Activated CD8-positive, alpha-beta memory T cell treated with anti-CD3 and anti-CD28 coated beads, Interleukin-2, amount 50 U/mL, for 4 hours (primary cell): ENCODE measurements around the gene CTNNA3.

Source experiments
- DNase-seq: peaks from one replicate; pipeline ENCODE4 v3.0.0-alpha.2; 2020

The CTNNA3 gene

DNA sequence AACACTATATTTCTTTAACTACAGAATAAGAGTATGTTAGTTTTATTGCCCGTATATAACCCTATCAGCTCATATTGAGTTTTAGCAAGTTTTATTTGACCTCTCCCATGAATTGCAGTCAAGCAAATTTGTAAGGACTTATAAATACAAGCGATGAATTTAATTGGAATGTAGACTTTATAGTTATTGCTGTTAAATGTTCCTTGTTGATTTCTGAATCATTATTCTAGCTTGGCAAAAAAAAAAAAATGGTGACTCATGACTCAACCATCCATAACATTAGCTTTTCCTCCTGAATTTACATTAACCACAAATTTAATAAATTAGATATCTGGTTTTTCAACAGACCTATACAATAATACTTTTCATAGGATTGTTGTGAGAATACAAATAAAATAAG lies 1104.1 kb downstream of the CTNNA3 start:
- no peak for DNase-seq

DNA sequence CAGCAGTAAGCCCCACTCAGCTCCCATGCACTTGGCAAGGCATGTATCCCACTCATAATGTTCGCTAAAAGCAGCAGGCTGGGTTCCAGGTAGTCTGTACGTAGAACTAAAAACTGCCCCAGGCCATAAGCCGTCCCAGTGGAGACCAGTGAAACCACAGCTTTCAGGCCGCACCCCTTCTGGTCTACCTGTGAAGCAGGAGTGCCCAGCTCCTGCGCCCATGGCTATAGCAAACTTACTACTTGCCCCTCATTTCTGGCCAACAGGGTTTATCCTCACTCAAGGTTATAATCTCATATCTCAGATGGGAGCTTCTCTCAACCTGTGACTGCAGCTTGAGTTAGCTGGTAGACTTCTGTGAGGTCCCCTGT lies 1108.3 kb downstream of the CTNNA3 start:
- no peak for DNase-seq

DNA sequence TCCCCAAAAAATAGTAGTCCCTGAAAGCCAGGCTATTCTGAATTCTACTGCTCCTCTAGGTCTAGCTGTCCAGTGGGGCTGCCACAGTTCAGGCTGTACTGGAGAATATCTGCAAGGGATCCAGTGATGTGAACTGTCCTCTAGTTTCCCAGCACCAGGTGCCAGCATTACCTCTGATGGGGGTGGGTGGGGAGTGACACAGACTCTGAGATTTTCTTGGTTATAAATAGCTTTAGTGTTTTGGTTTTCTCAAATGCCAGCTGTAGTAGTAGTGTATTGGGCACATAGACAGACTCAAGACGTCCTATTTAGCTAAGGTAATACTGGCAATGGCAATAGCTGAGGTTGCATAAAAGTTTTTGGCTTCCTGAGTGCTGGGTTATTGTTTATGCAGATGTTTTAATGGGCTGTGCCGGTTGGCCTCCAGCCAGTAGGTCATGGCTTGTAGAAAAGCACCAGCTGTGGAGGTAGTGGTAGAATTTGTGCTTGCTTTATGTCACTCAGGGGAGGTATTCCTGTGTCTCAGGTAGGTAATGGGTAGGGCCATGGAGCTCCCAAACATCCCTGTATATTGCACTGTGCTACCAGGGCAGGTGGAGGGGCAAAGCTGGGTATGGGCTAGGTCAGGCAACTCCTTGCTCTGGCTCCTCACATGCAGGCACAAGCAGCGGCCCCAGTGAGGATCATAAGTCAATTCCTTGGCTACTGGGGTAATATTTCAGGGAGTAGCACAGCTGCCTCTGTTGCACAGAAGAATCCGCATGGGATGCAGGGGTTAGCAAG lies 1108.9 kb downstream of the CTNNA3 start:
- no peak for DNase-seq

DNA sequence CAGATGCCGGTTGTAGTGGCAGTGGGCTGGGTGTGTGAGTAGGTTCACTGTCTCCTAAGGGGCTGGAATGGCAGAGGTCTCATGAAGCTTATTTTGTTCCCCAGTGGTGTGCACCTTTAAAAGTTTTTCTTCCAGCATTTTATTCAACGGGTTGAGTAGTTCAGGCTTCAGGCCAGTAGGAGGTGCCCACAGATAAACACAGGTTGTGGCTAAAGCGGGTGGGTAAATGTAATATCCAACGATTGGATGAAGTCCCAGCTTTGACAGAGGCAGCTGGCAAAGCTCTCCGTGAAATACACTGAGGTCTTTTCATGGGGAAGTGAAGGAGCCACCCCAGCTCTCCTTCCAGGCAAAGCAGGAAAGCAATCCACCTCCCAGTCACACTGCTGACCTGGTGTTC lies 1109.9 kb downstream of the CTNNA3 start:
- no peak for DNase-seq

DNA sequence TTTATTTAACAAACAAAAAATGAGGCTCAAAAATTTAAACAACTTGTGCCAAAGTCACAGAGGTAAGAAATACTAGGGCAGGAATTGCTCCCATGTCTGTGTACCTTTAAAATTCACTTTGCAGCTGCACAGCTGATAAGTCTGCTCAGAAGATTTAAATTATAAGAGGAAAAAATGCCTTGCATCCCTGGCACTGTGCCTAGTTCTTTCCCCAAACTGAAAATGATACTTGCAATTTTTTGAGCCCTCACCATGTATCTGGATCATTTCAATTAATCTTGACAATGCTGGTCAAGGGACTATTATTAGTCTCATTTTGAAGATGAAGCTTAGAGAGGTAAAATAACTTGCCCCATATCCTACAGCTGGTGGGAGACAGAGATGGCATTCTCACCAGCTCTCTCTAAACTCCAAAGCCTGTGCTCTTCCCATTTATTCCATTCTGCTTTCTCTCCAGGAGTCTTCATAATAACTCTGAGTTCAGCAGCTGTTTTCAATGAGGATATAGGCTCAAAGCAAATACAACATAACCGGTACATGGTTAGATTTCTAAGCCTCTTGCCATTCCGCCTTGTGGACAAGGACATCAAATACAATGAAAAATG lies 1120.6 kb downstream of the CTNNA3 start:
- DNase-seq = no peak

DNA sequence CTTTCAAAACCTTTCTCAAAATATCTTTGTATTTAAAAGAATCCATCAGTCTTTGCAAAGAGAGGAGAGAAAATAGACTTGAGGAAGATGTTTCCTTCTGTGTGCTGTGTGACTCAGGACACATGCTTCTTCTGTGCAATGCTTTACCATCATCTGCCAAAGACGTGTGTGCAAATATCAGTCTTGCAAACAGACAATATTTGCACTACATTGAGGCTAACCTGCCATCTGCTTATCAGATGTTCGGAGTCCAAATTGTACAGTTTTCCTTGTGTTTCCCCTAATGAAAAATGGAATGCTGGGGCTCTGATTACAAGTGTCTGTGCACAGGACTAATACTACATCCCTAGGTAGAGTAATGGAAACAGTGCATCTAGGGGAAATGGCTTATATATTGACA lies 1123.3 kb downstream of the CTNNA3 start:
- DNase-seq = no peak

DNA sequence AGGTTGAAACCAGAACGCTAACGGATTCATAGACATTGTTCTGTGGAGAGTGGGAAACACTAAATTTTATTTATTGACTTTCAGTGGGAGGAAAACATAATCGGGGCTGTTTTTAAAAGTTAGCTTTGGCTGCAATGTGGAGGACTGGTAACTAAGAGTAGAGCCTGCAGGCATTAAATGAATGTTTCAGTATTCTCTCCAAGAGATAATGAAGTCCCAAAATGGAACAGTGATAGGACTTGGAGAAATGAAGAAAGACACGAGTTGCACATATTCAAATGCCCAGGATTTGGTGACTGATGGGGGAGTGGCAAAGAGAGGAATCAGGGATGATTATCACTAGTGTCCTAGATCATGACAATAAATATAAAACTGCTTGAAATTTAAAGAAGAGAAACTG lies 1130.0 kb downstream of the CTNNA3 start:
- no peak for DNase-seq

DNA sequence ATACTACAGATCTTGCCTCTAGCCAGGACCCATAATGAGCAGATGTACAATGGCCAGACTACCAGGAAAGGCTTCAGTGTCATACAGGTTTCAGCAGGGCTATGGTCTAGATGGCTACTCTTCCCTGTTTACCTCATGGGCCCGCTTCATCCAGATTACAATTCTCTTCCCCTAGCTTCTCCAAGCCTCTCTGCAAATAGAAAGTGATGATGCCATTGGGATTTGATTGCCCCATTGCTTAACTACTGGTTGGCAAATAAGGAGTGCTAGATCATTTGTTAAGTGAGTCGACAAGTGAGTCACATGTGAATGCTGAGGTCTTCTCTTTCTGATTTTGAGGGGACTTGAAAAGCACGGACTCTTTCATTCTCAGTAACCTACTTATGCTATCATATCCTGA lies 1131.7 kb downstream of the CTNNA3 start:
- no peak for DNase-seq

DNA sequence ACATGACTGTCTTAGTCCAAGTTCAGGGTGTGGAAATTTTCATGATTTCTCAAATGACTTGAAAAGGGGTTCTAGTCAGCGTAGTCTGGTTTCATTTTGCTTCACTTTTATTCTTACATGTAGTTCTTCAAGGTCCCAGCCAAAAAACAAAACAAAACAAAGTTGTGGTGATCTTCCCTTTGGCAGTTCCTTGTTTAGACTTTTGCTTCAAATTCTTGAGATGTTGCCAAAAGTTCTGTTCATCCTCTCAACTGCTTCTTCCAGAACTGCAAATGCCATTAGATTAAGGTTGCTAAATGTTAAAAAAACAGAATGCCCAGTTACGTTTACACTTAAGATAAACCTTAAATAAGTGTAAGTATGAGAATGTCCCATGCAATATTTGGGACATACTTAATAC lies 1140.9 kb downstream of the CTNNA3 start:
- DNase-seq = no peak

DNA sequence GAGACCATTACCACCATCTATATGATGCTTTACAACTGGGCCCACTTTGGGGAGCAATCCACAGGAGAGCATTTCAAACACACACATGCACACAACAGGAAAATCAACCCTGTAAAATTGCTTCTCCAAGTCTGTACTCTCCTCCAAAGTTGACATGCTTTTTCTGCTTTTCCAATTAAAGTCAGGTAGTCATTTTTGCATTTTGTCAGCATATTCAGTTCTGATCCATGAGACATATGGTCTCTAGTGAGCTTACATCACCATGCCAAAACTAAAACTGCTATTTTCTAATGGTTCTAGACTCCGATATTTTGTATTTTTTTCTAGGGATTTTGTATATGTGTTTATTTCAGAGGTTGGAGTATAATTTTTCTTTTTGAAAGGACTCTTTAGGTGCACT lies 1143.7 kb downstream of the CTNNA3 start:
- no peak for DNase-seq

DNA sequence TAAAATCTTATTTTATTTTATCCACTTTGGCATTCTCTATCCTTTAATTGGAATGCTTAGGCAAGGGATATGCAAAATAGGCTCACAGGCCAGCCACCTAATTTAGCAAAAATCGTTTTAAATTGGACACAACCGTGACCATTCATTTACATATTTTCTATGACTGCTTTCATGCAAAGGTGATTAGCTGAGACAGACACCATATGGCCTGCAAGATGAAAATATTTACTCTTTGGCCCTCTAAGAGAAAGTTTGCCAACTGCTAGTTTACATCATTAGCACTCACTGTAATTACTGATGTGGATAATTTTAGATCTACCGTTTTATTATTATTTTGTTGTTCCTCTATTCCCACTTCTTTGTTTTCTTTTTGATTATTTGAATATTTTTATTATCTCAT lies 1145.6 kb downstream of the CTNNA3 start:
- no peak for DNase-seq

DNA sequence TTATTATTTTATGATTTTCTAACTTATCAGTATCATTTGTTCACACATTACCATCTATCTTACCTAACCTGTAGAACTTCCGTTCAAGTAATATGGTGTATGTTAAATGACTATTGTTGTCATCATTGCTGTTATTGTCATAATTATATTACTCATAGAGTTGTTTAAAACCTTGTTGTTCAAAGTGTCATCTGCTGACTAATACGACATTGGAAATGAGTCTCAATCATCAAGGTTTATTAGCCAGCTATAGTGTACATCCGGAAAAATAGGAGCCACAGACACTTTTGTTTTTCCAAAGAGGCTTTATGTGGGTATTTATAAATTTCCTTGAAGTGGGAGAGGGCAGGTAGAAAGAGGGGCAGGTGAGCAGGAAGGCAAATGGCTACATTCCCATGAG lies 1157.1 kb downstream of the CTNNA3 start:
- no peak for DNase-seq

DNA sequence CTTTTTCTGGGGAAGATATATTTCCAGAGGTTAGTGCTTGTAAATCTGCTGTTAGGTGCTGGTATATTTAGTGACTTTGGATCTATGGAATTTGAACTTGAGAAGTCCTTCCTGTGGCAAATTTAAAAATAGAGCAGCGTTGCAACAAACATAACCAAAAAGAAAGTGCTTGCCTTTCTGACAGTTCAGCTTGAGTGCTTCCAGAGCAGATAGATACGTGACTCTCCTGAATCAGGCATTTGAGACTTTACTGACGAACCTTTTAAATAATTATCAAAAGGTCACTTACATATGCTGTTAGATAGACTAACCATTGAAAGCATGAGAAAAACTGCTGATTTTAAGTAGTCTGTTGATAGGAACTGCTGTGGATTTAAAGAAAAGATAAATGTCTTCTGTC lies 1157.6 kb downstream of the CTNNA3 start:
- DNase-seq = no peak

DNA sequence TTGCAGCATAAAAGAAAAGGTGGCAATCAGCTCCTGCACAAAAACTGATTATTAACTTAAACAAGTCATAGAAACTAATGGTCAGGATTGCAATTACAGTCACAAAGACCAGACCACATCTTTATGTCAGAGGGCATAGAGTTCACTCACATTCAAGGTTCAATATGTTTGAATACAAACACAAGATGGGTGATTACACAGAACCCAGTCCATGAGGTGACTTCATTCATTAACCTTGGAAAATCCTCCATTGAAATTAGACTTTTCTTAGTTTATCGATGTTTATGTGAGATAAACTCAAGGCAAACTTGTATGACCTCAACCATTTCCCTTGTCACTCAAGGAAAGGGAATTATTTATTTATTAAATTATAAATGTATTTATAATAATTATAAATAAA lies 1158.8 kb downstream of the CTNNA3 start:
- DNase-seq = no peak

DNA sequence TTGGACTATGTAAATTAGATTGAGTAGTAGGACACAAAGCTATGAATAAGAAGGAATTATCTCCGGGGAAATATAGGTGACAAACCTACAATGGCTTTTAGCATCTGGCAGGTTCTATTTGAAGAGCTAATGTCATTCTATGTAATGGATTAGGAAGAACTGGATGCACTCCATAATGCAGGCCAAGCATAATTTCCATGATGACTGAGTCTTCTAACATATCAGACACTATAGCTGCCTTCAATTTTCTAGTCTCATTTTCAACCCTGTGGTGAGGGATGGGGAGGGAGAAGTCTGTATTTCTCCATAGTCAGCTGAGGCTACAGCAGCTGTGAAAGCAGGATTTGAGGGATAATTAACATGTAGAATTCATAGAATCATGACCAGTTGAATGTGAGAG lies 1160.6 kb downstream of the CTNNA3 start:
- DNase-seq = no peak

DNA sequence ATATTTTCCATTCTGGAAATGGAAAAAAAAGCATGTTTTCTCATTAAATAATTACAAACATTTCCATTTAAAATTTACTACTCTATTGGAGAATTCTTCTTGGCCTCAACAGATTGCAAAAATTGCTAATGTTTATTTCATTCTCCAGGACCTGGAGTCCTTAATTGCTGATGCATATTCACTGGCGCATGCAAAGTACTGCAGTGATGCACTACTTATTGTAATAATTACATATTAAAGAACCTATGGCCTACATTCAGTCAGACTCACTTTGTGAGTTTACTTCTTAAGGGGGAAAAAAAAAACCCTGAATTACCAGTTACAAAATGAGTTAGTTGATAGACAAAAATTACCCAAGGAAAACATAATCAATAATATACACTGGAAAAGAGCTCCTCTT lies 1161.1 kb downstream of the CTNNA3 start:
- DNase-seq = no peak

DNA sequence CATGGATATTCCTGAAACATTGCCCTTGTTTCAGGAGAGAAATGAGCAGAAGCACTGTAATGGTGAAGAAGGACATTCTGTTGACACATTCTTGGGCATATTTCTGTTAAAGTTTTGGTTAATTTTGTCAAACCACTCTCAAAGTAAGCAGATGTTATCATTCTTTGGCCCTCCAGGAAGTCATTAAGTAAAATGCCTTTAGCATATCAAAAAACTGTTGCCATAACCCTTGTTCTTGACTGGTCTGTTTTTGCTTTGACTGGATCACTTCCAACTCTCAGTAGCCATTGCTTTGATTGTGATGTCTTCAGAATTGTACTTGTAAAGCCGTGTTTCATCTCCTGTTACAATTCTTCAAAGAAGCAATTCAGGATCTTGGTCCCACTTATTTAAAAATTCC lies 1174.5 kb downstream of the CTNNA3 start:
- no peak for DNase-seq

DNA sequence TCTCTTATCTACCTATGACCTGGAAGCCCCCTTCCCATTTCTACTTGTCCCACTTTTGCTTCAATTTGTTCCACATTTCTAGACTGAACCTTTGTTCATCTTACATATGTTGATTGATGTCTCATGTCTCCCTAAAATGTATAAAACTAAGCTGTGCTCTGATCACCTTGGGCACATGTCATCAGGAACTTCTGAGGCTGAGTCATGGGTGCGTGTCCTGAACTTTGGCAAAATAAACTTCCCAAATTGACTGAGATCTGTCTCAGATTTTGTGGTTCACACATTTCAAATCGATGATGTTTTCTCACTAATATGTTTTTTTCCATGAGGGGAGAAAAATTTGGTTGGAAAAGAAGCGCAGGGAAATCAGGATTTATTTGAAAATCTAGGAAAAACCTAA lies 1176.4 kb downstream of the CTNNA3 start:
- no peak for DNase-seq

DNA sequence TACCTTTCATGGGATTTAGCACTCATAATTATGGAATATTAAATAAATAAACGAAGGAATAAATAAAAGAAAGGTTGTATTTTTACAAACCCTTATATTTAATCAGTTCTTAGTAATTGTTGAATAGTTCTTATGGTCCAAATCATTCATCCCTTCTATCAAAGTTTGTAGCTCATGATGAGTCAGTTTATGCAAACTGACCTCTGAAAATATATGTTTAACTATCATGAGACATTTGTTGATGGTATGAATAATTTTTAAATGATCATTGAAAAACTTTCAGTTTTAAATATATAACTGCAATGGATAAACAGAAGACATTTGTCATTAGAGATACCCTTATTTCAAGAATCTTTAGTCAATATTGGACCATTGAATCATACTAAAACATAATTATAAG lies 1181.3 kb downstream of the CTNNA3 start:
- DNase-seq = no peak

DNA sequence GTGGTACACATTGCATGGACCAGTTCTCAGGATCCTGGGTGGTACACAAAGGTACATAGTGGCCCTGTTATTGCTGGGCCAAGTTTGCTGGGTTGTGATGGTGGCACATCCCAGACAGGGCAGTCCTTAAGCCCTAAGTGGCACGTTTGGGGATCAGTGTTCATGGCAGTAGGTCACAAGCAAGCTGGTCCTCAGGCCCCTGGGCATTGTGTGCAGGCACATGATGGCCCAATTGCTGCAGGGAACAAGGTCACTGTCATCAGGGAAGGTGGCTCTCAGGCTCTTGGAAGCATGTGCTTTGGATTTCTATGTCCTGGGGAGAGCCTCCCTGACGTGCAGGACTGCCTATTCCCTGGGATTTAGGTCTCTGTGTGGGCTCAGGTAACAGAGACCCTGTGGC lies 1182.5 kb downstream of the CTNNA3 start:
- no peak for DNase-seq

DNA sequence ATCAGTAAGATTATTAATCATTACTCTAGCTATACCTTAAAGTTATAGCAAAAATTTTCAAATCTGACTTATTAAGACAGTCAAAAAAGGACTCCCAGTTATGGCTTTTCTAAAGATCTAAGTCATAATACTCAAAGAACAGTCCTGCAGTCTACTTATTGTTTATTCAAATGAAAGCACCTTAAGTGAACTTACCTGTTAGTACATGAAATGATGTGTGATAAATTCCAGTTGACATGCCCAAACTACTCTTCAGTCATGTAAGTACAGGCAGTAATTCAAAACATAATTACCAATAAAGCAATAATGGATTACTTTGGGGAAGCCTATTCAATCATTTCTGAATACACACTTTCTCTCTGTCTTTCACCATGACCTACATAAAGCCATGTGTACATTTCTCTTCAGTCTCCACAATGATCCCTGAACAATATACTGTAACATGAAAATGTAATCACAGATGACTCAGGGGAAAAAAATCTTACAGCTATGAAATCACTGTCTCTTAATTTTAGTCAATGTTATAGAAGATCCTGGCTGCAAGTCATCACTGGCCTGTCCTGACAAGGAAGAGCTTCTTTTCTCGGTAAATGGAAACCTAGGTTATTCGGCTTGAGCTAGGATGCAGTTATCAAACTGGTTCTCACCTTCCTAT lies 1190.9 kb downstream of the CTNNA3 start:
- no peak for DNase-seq

DNA sequence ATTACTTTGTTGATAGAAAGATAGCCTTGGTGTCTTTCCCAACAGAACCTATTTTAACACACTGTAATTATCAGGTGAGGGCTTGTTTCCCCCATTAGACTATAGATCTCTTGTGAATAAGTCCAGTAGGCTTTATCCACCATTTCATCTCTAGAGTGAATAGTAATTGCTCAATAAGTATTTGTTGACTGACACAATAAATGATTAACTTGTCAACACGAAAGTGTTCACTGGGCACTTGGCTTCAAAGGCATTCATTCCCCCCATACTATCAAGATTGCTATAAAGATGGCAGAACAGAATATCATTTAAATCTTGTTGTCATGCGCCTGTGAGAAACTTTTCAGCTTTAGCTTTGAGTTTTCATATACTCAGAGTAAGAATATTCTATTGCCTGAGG lies 1194.6 kb downstream of the CTNNA3 start:
- no peak for DNase-seq

DNA sequence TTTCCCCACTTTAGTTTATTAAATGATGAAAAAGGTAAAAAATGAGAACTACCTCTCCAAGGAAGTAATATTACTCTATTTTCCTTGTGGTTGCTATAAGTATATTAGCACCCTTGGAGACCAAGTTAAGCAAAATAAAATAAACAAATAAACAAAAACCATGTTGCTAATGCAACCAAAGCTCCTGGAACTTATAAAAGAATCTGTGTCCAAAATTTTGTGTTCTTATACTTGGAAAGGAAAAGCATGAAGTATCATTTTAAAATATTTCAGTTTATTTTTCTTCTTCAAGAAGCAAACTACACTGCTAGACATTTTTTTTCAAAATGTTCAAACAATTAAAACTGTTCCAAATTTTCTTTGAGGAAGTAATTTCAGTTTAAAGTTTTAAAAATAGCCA lies 1212.0 kb downstream of the CTNNA3 start:
- no peak for DNase-seq

DNA sequence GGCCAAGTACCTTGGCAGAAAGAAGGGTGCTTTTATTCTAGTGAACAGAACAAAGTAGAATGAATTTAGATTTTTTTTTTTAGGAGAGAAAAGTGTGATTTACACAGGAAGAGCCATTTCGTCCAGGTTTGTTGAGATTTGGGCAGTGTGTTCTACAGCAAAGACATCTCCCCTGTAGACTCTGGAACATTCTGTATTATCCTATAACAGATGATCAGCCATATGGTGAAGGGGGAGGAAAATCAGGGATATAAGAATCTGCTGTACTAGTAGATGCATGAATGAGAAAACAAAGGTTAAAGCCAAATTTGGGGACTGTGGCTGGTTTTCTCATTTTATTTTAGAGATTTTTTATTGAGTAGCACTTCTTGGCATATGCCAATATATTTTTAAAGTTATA lies 1223.8 kb downstream of the CTNNA3 start:
- no peak for DNase-seq

DNA sequence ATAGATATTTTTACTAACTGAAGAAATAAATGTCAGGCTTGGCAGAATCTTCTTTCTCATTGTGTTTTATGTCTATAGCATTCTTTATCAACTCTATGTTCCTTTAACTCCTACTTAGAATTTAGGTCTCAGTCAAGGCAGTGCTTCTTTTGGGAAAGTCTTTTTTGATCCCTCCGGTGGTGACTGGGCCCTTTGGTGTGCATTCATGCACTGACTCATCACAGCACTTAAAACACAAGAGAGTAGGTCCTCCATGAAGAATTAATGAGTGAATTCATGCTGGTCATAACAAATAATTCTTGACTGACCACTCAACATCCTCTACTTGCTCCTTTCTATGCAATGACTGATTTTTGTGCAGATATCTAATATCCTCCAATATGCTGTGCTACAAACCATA lies 1229.0 kb downstream of the CTNNA3 start:
- DNase-seq = no peak
